HG03139 (cell line): Measurements from ENCODE around the gene EXOC3L4.
A peak's percentile ranks its signal among the peaks of the same experiment; 100 is the strongest.
"Not testable (repeated sequence)": the region's sequence is repeated elsewhere in the genome, so short reads cannot be mapped to it uniquely, and the experiment has no call there.

Source experiments
- ATAC-seq: cut with Tn5 transposase; IDR thresholded peaks from one replicate; pipeline ENCODE4 v1.9.1; 2021; ENCODE audit not compliant: unreplicated experiment

EXOC3L4 gene

GRCh38 chr14:103104654-103105452 is 10.3 kb downstream of the EXOC3L4 start:
- ATAC-seq: peak; percentile 46

GRCh38 chr14:103105580-103106150 is 11.1 kb downstream of the EXOC3L4 start:
- ATAC-seq: no peak

GRCh38 chr14:103107455-103107854 is 12.9 kb downstream of the EXOC3L4 start:
- no peak for ATAC-seq

- no peak for ATAC-seq
Observed at GRCh38 chr14:103107941-103108748, 13.6 kb downstream of the EXOC3L4 start.

- ATAC-seq: no peak
Observed at GRCh38 chr14:103108749-103109207, 14.3 kb downstream of the EXOC3L4 start.

- ATAC-seq: no peak
Observed at GRCh38 chr14:103109535-103110441, 15.3 kb downstream of the EXOC3L4 start.

GRCh38 chr14:103110681-103111231 is 16.2 kb downstream of the EXOC3L4 start:
- ATAC-seq: no peak

- ATAC-seq: no peak
Observed at GRCh38 chr14:103111232-103111868, 16.8 kb downstream of the EXOC3L4 start.

GRCh38 chr14:103112400-103113243 is 18.1 kb downstream of the EXOC3L4 start:
- no peak for ATAC-seq

GRCh38 chr14:103113303-103113702 is 18.8 kb downstream of the EXOC3L4 start:
- no peak for ATAC-seq

GRCh38 chr14:103113774-103114173 is 19.2 kb downstream of the EXOC3L4 start:
- ATAC-seq: no peak

GRCh38 chr14:103115086-103115679 is 20.7 kb downstream of the EXOC3L4 start:
- ATAC-seq: not testable (repeated sequence)

GRCh38 chr14:103115845-103116572 is 21.5 kb downstream of the EXOC3L4 start:
- ATAC-seq: no peak

GRCh38 chr14:103116636-103117035 is 22.1 kb downstream of the EXOC3L4 start:
- ATAC-seq: no peak

GRCh38 chr14:103117499-103117898 is 23.0 kb downstream of the EXOC3L4 start:
- not testable (repeated sequence) for ATAC-seq

- no peak for ATAC-seq
Observed at GRCh38 chr14:103118018-103118662, 23.6 kb downstream of the EXOC3L4 start.

- no peak for ATAC-seq
Observed at GRCh38 chr14:103118663-103119404, 24.3 kb downstream of the EXOC3L4 start.
